Large intestine (tissue), 3 donors: ENCODE results near the gene RASSF8. TPM values are rescaled to one million over a fixed set of nuclear protein-coding genes. Genes with fewer than 3 reads are reported as not detected.

ENCODE experiments used
- DNase-seq, 2 donors: peaks; one replicate each; pipeline versions ENCODE4 v3.0.0 to v3.0.0-alpha.2; 2013
- H3K27ac ChIP-seq: one replicate; pipeline ENCODE4 v1.5.1; 2013; ENCODE audit warnings: low read length
- H3K27me3 ChIP-seq: 2 replicates; pipeline ENCODE4 v1.6.1; 2013; ENCODE audit warnings: low read length; ENCODE audit not compliant: control insufficient read depth, insufficient read depth
- H3K36me3 ChIP-seq: 2 replicates; pipeline ENCODE4 v1.6.1; 2013; ENCODE audit warnings: low read length; ENCODE audit not compliant: control insufficient read depth, insufficient read depth
- H3K4me1 ChIP-seq: one replicate; pipeline ENCODE4 v1.6.1; 2013; ENCODE audit warnings: low read length; ENCODE audit not compliant: control insufficient read depth, insufficient read depth
- H3K4me3 ChIP-seq: one replicate; pipeline ENCODE4 v1.5.1; 2013; ENCODE audit warnings: low read length
- H3K9me3 ChIP-seq: one replicate; pipeline ENCODE4 v1.6.1; 2013; ENCODE audit warnings: mild to moderate bottlenecking, low read depth, low read length, moderate library complexity; ENCODE audit not compliant: control insufficient read depth
- WGBS: methylation state at CpG from one replicate; pipeline ENCODE4 v1.1.5; 2013; ENCODE audit warnings: low lambda C conversion rate; ENCODE audit not compliant: insufficient coverage; 5-methylcytosine and 5-hydroxymethylcytosine counted together
- polyA plus RNA-seq: library from polyadenylated mRNA; unstranded; fragments of 120-200 nt; gene quantifications from one replicate; pipeline ENCODE4 v1.2.1, GENCODE V29; 2013

RASSF8 gene
- polyA plus RNA-seq, 1 donor = 20.2 TPM

GRCh38 chr12:25992026-25992782, 33.7 kb downstream of the RASSF8 start:
- no peak for DNase-seq
- Histone ChIP-seq H3K4me3 (no peak overlapping the region), H3K36me3 (no peaks in the 10 kb centered on the region), H3K4me1 (no peaks in the 10 kb centered on the region), H3K9me3 (no peaks in the 10 kb centered on the region), H3K27me3 (no peaks in the 10 kb centered on the region), H3K27ac (no peak overlapping the region)
- WGBS = no CpG with 5 or more reads among the region's 4 CpGs

GRCh38 chr12:25993901-25994651, 35.6 kb downstream of the RASSF8 start:
- H3K4me1 ChIP-seq = no peaks in the 10 kb centered on the region

GRCh38 chr12:25994901-25995625, 36.6 kb downstream of the RASSF8 start:
- Histone ChIP-seq H3K9me3 (no peaks in the 10 kb centered on the region), H3K27me3 (no peaks in the 10 kb centered on the region), H3K4me1 (no peaks in the 10 kb centered on the region), H3K27ac (no peak overlapping the region), H3K36me3 (no peaks in the 10 kb centered on the region), H3K4me3 (no peak overlapping the region)
- no peak for DNase-seq
- no CpG with 5 or more reads among the region's 2 CpGs for WGBS

More at GRCh38 chr12:25993901-25994651, 35.6 kb downstream of the RASSF8 start:
- 100% methylated on average over 1 of the region's 3 CpGs for WGBS
- Histone ChIP-seq H3K27me3 (no peaks in the 10 kb centered on the region), H3K9me3 (no peaks in the 10 kb centered on the region), H3K4me3 (no peak overlapping the region), H3K36me3 (no peaks in the 10 kb centered on the region), H3K27ac (no peak overlapping the region)
- DNase-seq = no peak

- Histone ChIP-seq H3K27ac (no peak overlapping the region), H3K4me3 (no peak overlapping the region), H3K4me1 (no peaks in the 10 kb centered on the region), H3K27me3 (no peaks in the 10 kb centered on the region), H3K36me3 (no peaks in the 10 kb centered on the region), H3K9me3 (no peaks in the 10 kb centered on the region)
- no CpG with 5 or more reads among the region's 2 CpGs for WGBS
- no peak for DNase-seq
These were observed 37.4 kb downstream of the RASSF8 start for GRCh38 chr12:25995906-25996305.

- no peaks in the 10 kb centered on the region for H3K36me3 ChIP-seq
- no peak overlapping the region for H3K4me3 ChIP-seq
- no peaks in the 10 kb centered on the region for H3K4me1 ChIP-seq
- H3K27ac ChIP-seq = no peak overlapping the region
- no peak for DNase-seq
- H3K27me3 ChIP-seq = no peaks in the 10 kb centered on the region
- H3K9me3 ChIP-seq = no peaks in the 10 kb centered on the region
- 100% methylated on average over 1 of the region's 1 CpG for WGBS
These were observed 38.2 kb downstream of the RASSF8 start for GRCh38 chr12:25996677-25997076.

GRCh38 chr12:25997201-25997963, 38.9 kb downstream of the RASSF8 start:
- Histone ChIP-seq H3K27ac (no peak overlapping the region), H3K27me3 (no peaks in the 10 kb centered on the region), H3K9me3 (peaks cover 1% of the 10 kb centered on the region), H3K36me3 (no peaks in the 10 kb centered on the region), H3K4me3 (no peak overlapping the region), H3K4me1 (no peaks in the 10 kb centered on the region)
- DNase-seq = no peak
- 86% methylated on average over 5 of the region's 6 CpGs for WGBS

GRCh38 chr12:26000898-26001297, 42.4 kb downstream of the RASSF8 start:
- H3K4me1 ChIP-seq = no peaks in the 10 kb centered on the region
- no peak overlapping the region for H3K4me3 ChIP-seq
- H3K36me3 ChIP-seq = no peaks in the 10 kb centered on the region
- WGBS = 100% methylated on average over 1 of the region's 4 CpGs
- no peaks in the 10 kb centered on the region for H3K27me3 ChIP-seq
- peaks cover 4% of the 10 kb centered on the region for H3K9me3 ChIP-seq
- H3K27ac ChIP-seq = no peak overlapping the region
- no peak for DNase-seq

- Histone ChIP-seq H3K4me3 (no peak overlapping the region), H3K36me3 (no peaks in the 10 kb centered on the region), H3K27me3 (no peaks in the 10 kb centered on the region), H3K9me3 (peaks cover 4% of the 10 kb centered on the region), H3K4me1 (no peaks in the 10 kb centered on the region), H3K27ac (no peak overlapping the region)
- DNase-seq = no peak
- 100% methylated on average over 1 of the region's 2 CpGs for WGBS
These were observed 43.0 kb downstream of the RASSF8 start for GRCh38 chr12:26001530-26001929.

GRCh38 chr12:26003065-26003464, 44.6 kb downstream of the RASSF8 start:
- Histone ChIP-seq H3K4me1 (peaks cover 5% of the 10 kb centered on the region), H3K27ac (no peak overlapping the region), H3K27me3 (no peaks in the 10 kb centered on the region), H3K36me3 (no peaks in the 10 kb centered on the region), H3K9me3 (peaks cover 4% of the 10 kb centered on the region), H3K4me3 (no peak overlapping the region)
- DNase-seq = no peak
- 80% methylated on average over 1 of the region's 1 CpG for whole genome bisulfite sequencing

GRCh38 chr12:26007566-26007965, 49.1 kb downstream of the RASSF8 start:
- no peak overlapping the region for H3K4me3 ChIP-seq
- peaks cover 5% of the 10 kb centered on the region for H3K4me1 ChIP-seq
- H3K27ac ChIP-seq = no peak overlapping the region
- no peaks in the 10 kb centered on the region for H3K27me3 ChIP-seq
- H3K36me3 ChIP-seq = no peaks in the 10 kb centered on the region
- peaks cover 1% of the 10 kb centered on the region for H3K9me3 ChIP-seq
- no CpG with 5 or more reads among the region's 1 CpG for WGBS
- no peak for DNase-seq
